Muscle of back (tissue), 10 donors: ENCODE measurements around the gene GTF3A. TPM values are rescaled to one million over a fixed set of nuclear protein-coding genes. Genes with fewer than 3 reads are reported as not detected.

Experiments
- polyA plus RNA-seq, 10 donors: library from polyadenylated mRNA; unstranded; fragments of 120-200 nt; gene quantifications; one replicate each; pipeline ENCODE4 v1.2.1, GENCODE V29; 2013; ENCODE audit not compliant: insufficient read length in 10 of 10

GTF3A gene
- polyA plus RNA-seq, 10 donors: 138 to 182 (median 172) TPM

Other genes with a start within 250 kb of the GTF3A start
- gene RPL21, start 173.1 kb upstream of the GTF3A start, polyA plus RNA-seq: 1,000 to 10,000 TPM in 5 of 10 donors, 100 to 1,000 TPM in 5; 674 to 1,393 (median 990) TPM
- gene RASL11A, start 153.8 kb upstream of the GTF3A start, polyA plus RNA-seq: 1 to 10 TPM; 1.5 to 3.4 (median 2.4) TPM
- 10 to 100 TPM; 51.0 to 70.8 (median 58.6) TPM for gene MTIF3, start 25.9 kb downstream of the GTF3A start, polyA plus RNA-seq
- 1 to 10 TPM; 4.6 to 7.5 (median 5.4) TPM for gene LNX2, start 195.9 kb downstream of the GTF3A start, polyA plus RNA-seq
- gene POLR1D, start 197.3 kb downstream of the GTF3A start, polyA plus RNA-seq: 100 to 1,000 TPM; 108 to 153 (median 126) TPM